Loucy (cell line): ENCODE data around the gene NDUFAF2.
"Not testable (repeated sequence)": the region's sequence is repeated elsewhere in the genome, so short reads cannot be mapped to it uniquely, and the experiment has no call there.

Experiments used
- H2AFZ ChIP-seq: fragments of 200-600 bp; sonication (generic); 2 replicates; pipeline ENCODE4 v1.6.0; 2016; ENCODE audit warnings: antibody characterized with exemption, mild to moderate bottlenecking, low read length, moderate library complexity
- H3F3A ChIP-seq: fragments of 200-600 bp; 2 replicates; pipeline ENCODE4 v1.6.0; 2016; ENCODE audit warnings: antibody characterized with exemption, low read depth, mild to moderate bottlenecking
- H3K27me3 ChIP-seq: fragments of 200-600 bp; sonication (generic); 2 replicates; pipeline ENCODE4 v1.6.1; 2014; ENCODE audit warnings: low read length, mild to moderate bottlenecking; ENCODE audit not compliant: insufficient read depth, poor library complexity, severe bottlenecking
- H3K36me3 ChIP-seq: fragments of 200-600 bp; sonication (generic); 2 replicates; pipeline ENCODE4 v1.6.1; 2016; ENCODE audit warnings: low read length; ENCODE audit not compliant: insufficient read depth
- H3K4me1 ChIP-seq: fragments of 200-600 bp; sonication (generic); 2 replicates; pipeline ENCODE4 v1.5.1; 2014; ENCODE audit warnings: low read length, mild to moderate bottlenecking; ENCODE audit not compliant: insufficient read depth, poor library complexity, severe bottlenecking
- H3K4me2 ChIP-seq: fragments of 200-600 bp; sonication (generic); 2 replicates; pipeline ENCODE4 v1.6.0; 2014; ENCODE audit warnings: antibody characterized with exemption, low read length, low read depth, mild to moderate bottlenecking; ENCODE audit not compliant: poor library complexity, severe bottlenecking
- H3K4me3 ChIP-seq: fragments of 200-600 bp; sonication (generic); 2 replicates; pipeline ENCODE4 v1.5.1; 2014; ENCODE audit warnings: low read length, mild to moderate bottlenecking, mixed read lengths; ENCODE audit not compliant: poor library complexity, severe bottlenecking
- H3K79me2 ChIP-seq: fragments of 200-600 bp; sonication (generic); 2 replicates; pipeline ENCODE4 v1.6.1; 2014; ENCODE audit warnings: low read length; ENCODE audit not compliant: insufficient read depth
- H3K9ac ChIP-seq: fragments of 200-600 bp; sonication (generic); 2 replicates; pipeline ENCODE4 v1.6.0; 2014; ENCODE audit warnings: mild to moderate bottlenecking, low read depth, low read length, moderate library complexity; ENCODE audit not compliant: poor library complexity, severe bottlenecking
- H3K9me2 ChIP-seq: fragments of 200-600 bp; sonication (generic); replicated peaks from 2 replicates; pipeline ENCODE4 v1.6.1; 2016; ENCODE audit warnings: low read depth, low read length, mixed read lengths
- H3K9me3 ChIP-seq: fragments of 200-600 bp; sonication (generic); 2 replicates; pipeline ENCODE4 v1.6.1; 2014; ENCODE audit warnings: mild to moderate bottlenecking, antibody characterized with exemption, low read length, low read depth; ENCODE audit not compliant: insufficient read depth
- H4K20me1 ChIP-seq: fragments of 200-600 bp; sonication (generic); 2 replicates; pipeline ENCODE4 v1.6.0; 2014; ENCODE audit warnings: antibody characterized with exemption, low read length, mild to moderate bottlenecking; ENCODE audit not compliant: insufficient read depth, poor library complexity, severe bottlenecking
- CTCF ChIP-seq: fragments of 200-600 bp; sonication (generic); conservative IDR thresholded peaks from 2 replicates; pipeline ENCODE4 v1.5.1; 2014; ENCODE audit warnings: mild to moderate bottlenecking, antibody characterized with exemption, low read length
- EZH2phosphoT487 ChIP-seq: fragments of 200-600 bp; IDR thresholded peaks from 2 replicates; pipeline ENCODE4 v1.6.1; 2018; ENCODE audit warnings: antibody characterized with exemption, mild to moderate bottlenecking, moderate library complexity, borderline replicate concordance

Gene NDUFAF2

GRCh38 chr5:61184708-61185107 is 239.7 kb downstream of the NDUFAF2 start:
- no peaks in the 10 kb centered on the region for H3K27me3 ChIP-seq
- no peak overlapping the region for H3K4me3 ChIP-seq
- H3K9me3 ChIP-seq, result no peaks in the 10 kb centered on the region
- peaks cover 5% of the 10 kb centered on the region for H3K4me1 ChIP-seq
- H2AFZ ChIP-seq, result no peak overlapping the region
- no peak overlapping the region for H3K9ac ChIP-seq
- H3K36me3 ChIP-seq, result no peaks in the 10 kb centered on the region
- H4K20me1 ChIP-seq, result no peaks in the 10 kb centered on the region
- no peak overlapping the region for H3K4me2 ChIP-seq
- no peaks in the 10 kb centered on the region for H3K9me2 ChIP-seq
- no peaks in the 10 kb centered on the region for H3K79me2 ChIP-seq
- H3F3A ChIP-seq, result no peaks in the 10 kb centered on the region
- TF ChIP-seq CTCF (no peak), EZH2phosphoT487 (no peak)

GRCh38 chr5:61186634-61187033 is 241.6 kb downstream of the NDUFAF2 start:
- H3K4me1 ChIP-seq, result no peaks in the 10 kb centered on the region

GRCh38 chr5:61187352-61187751 is 242.3 kb downstream of the NDUFAF2 start:
- not testable (repeated sequence) for H3K4me3 ChIP-seq, H3K9me2 ChIP-seq, H3K9ac ChIP-seq, H3F3A ChIP-seq, H3K27me3 ChIP-seq, H3K9me3 ChIP-seq, H4K20me1 ChIP-seq, H3K79me2 ChIP-seq, H3K4me2 ChIP-seq, H3K4me1 ChIP-seq, H3K36me3 ChIP-seq, H2AFZ ChIP-seq

More at GRCh38 chr5:61186634-61187033, 241.6 kb downstream of the NDUFAF2 start:
- Histone ChIP-seq H3K4me3 (no peak overlapping the region), H3K9me3 (no peaks in the 10 kb centered on the region), H3K9me2 (no peaks in the 10 kb centered on the region), H3K4me2 (no peak overlapping the region), H3F3A (no peaks in the 10 kb centered on the region), H3K9ac (no peak overlapping the region), H3K79me2 (no peaks in the 10 kb centered on the region), H3K27me3 (no peaks in the 10 kb centered on the region), H2AFZ (no peak overlapping the region), H3K36me3 (no peaks in the 10 kb centered on the region), H4K20me1 (no peaks in the 10 kb centered on the region)
- no peak for TF ChIP-seq CTCF
- TF ChIP-seq EZH2phosphoT487, result no peak

- not testable (repeated sequence) for H3F3A ChIP-seq, H3K79me2 ChIP-seq, H3K9me2 ChIP-seq, H3K4me3 ChIP-seq, H3K9ac ChIP-seq, H3K36me3 ChIP-seq, H3K27me3 ChIP-seq, H4K20me1 ChIP-seq, H3K4me1 ChIP-seq, H2AFZ ChIP-seq, H3K4me2 ChIP-seq, H3K9me3 ChIP-seq
These were observed 242.8 kb downstream of the NDUFAF2 start for GRCh38 chr5:61187826-61188225.
